Measurements from ENCODE around the gene DQX1.

The DQX1 gene

GRCh38 chr2:74511104-74511989 is 14.7 kb downstream of the DQX1 start:
- no peak for DNase-seq (ENCODE audit: low spot score)

- DNase-seq (ENCODE audit: low spot score), result no peak
Observed at GRCh38 chr2:74510272-74510671, 15.8 kb downstream of the DQX1 start.

DNA sequence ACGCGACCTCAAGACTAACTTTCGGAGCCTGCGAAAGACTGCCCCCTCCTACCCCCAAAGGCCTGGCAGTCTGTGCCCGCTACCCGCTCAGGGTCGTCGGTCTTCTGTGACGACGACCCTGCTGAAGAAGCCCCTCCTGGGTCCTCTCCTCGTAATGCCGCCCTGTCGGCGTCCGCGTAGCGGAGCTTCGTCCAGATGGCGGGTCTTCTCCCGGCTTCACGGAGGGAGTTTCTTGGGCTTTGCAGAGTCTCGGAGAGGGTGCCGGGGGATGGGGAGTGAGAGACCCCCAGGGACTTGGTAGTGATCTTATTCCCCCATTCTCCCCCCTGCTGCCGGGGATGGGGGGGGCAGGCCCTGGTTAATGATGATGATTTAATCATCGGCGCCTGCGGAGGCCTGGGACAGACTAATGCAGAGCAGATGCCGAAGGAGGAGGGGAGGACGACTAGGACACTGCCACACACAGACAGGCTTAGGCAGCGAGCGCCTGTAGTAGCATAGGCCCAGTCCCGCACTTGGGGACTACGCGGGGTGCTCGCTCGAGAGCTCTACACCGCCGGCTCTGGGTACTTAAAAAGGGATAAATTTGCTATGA is 18.0 kb downstream of the DQX1 start:
- DNase-seq (ENCODE audit: low spot score), result peak; percentile 61

GRCh38 chr2:74507145-74507925 is 18.7 kb downstream of the DQX1 start, which contains the start of gene PCGF1:
Gene PCGF1 (minus strand): TSS chr2:74507695. CDS start chr2:74507668, 27 bp downstream.
- peak; percentile 98 for DNase-seq (ENCODE audit: low spot score)

DNA sequence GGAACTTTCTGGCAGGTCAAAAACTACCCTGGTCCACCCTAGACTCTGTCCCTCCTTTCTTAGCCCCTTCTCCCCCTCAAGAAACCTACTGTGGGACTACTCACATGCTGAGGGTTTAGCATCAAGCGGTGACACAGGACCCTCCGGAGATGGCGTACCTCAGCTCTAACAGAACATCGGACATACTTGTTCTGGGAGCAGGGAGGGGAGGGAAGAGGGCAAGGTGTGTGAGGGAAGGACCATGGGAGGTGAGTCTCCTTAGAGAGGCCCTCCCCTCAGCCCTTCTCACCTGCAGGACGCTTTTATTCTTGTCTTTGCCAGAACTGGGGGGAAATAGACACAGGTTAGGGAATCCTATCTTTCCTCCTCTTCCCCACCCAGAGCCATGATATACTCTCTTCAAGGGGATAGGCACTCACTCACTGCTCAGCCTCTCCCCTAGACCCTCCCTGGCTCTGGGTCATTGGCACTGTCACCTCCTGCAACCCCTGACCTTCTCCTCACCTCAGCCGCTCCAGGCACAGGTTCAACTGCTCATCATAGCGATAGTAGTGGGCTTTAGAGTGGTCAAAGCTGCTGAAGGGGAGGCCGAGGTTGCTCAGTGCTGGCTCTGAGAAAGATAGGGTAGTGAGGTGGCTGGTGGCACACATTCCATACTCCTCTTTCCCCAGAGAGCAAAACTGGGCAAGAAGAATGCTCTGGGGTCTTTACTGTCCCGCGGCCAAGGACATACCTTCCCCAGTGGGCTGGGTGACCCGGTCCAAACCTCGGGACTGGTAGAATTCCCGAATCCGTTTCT is 20.4 kb downstream of the DQX1 start:
- DNase-seq (ENCODE audit: low spot score), result no peak

DNA sequence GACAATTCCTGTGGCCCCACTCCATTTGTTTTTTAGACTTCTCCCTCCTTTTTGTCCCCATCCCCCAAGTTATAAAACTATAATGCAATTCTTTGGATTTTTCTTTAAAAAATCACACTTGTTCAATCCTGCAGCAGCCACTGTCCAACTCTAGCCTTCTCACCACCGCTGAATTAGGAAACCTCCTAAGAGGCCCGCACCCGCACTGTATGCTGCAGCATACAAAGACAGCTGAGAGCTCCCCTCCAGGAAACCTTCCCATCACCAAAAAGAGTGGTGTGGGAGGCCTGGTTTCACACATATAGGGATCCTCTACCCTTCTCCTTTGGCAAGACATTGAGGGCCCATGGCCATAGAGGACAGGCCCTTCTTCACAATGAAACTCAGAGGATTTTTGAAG is 21.4 kb downstream of the DQX1 start:
- no peak for DNase-seq (ENCODE audit: low spot score)

DNA sequence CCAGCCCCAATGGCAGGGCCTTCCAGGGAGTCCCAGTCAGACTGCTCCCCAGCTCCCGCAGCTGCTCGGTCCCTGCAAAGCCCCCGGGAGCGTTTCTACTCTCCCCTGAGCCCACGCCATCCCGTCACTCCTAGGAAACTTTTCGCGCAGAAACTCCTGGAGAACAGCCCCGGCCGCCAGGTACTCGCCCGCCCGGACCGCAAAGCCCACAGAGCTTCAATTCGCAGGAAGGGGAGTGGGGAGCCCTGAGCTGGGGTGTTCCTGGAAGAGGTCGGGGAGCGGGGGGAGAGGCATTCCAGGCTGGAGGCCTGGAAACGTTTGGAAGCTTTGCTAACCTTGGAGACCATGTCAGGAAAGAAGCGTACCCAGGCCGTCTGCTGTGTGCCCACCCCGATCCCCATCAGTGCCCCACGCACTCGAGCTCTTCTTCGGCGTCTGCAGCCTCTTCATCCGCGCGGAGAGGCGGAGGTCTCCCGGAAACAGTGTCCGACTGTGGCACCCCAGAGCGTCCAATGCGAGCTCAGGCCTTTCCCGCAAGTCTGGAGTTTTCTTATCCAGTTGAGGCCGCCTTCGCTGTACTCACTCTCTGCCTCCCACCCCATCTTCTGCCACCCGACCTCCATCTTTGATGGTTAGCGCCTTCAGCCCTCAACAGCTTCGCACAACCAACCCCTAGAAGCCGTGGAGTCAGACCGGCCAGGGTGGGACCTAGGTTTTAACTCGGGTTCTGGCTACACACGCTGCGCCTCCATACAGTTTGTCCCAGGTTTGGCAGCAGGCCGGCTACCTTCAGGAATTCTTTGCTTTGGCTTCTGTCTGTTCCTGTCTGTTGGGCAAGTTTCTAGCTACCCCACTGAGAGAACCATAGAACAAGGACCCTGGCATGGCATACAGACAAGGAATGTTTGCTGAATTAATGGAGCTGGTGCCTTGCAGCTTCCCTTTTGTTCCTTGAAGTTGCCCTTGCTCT is 22.2 kb downstream of the DQX1 start:
- DNase-seq (ENCODE audit: low spot score), result no peak

GRCh38 chr2:74502720-74503505 is 23.1 kb downstream of the DQX1 start:
- DNase-seq (ENCODE audit: low spot score), result peak; percentile 83

DNA sequence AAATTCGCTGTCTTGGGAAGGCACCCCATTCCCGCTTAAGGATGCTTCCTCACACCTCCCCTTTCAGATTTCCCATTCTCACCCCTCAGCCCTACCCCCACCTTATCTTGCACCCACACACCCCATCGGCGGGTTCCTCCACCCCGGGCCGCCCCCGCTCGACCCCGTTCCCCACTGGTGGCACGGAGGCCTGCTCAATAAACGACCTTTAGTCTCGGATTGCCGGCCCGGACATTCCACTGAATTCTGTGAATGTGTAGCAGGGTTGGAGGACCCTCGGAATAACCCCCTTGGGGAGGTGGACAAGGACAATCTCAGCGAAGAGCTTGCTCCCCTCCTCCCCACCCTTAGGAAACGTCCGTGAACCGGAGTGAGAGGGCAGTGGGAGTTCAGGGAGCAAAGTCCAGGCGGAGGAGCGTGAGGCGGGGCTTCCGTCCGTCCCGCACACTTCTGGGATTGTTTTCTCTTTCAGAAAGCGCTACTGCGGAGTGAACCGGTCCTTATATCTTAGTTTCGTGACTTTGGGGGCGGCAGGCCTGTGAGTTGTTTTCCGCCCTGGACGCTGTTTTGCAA is 23.8 kb downstream of the DQX1 start:
- DNase-seq (ENCODE audit: low spot score), result no peak

DNA sequence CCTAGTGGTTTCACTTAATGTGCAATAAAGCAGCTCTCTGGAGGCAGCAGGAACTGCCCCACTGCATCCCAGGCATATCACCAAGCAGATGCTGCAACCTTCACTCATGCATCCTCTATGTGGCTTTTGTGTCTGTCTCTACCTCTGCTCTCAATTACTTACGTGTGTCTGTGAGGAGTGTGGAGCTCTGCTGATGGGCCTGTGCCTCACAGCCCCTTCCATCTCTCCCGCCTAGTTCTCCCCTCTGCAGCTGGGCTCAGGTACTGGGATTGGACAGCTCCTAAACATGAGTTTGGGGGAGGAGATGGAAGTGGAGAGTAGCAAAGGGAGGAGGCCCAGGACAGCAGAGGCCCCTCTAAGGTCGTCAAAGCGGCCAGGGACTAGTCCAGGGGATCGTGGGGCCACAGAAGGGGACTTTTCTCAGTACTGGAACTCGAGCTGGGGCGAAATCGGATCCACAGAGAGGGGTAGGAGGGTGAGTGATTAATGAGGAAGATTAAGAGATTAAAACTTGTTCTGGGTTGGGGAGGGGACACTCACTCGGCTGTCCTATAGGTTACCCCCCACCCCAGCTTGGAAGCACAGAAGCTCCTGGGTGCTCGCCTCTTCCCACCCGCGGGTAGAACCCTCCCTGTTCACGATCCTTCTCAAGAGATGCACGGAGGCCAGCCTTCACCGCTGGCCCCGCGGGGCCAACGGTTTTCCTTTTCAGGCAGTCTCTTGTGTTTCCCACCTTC is 24.5 kb downstream of the DQX1 start:
- DNase-seq (ENCODE audit: low spot score), result no peak

- DNase-seq (ENCODE audit: low spot score), result no peak
Observed at GRCh38 chr2:74500578-74500946, 25.5 kb downstream of the DQX1 start.

GRCh38 chr2:74499940-74500577 is 26.0 kb downstream of the DQX1 start:
- DNase-seq (ENCODE audit: low spot score), result no peak

DNA sequence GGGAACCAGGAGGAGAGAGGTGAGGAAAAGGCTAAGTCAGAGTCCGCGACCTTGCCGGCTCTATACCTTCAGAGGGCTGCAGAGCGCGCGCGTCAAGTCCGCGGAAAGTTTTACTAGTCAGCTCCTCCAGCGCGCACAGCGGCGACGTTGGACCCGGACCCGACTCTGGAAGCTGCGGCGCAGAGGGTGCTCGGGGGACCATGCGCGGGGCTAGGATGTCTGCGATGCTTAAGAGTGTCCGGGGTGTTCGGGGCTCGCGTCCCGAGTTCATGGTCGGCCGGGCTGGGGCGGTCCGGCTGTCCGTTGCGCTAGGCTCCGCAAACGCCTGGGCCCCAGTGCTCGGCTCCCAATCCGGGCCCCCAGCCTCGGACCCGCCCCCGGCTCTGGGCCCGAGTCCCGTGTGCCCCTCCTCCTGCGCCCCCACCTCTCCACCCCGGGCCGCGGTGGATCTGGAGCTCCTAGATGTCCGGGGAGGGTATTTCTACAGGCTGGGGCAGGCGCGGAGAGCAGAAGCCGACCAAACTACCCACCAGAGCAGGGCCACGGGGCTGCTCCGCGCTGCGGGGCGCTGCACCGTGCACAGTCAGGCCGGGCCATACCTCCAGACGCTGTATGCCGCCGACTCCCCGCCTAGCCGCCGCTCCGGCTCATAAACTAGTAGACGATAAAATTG is 26.6 kb downstream of the DQX1 start, which contains the start of gene LBX2:
TSS of gene LBX2 (minus strand) at position 337 of the 673 bp plus-strand sequence. CDS start at position 271, 66 bp downstream.
- DNase-seq (ENCODE audit: low spot score), result no peak

DNA sequence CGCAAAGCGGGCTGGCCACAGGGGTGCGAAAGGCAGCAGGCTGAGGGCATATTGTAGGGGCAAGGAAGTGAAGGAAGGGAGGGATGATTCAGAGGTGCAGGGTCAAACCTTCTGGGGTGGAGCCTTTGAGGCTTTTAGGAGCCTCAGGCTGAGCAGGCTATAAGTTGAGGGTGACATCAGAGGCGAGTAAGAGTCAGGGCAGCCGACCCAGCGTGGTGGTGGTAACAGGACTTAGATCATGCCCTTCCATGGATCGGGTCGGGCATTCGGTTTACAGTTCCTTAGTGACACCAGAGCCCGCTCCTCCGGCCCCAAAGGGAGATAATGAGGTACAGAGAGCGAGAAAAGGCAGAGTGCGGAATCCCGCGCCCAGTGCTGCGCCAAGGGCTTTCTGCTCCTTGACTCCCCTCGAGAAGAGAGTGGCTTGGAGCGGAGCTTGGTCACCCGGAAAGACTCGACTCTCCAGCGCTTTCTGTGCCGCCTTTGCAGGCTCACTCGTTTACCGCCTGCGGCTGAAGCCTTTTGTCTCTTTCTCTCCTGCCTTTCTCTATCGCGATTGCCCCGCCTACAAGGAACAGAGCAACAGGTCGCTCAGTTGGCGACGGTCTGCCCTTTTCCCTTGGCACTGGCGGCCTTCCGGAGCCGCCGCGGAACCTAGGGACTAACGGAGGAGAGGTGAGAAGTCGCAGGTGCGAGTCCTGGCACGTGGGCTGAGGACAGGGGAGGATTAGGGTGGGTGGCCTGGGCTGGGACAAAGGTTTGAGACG is 27.3 kb downstream of the DQX1 start:
- DNase-seq (ENCODE audit: low spot score), result peak; percentile 57

DNA sequence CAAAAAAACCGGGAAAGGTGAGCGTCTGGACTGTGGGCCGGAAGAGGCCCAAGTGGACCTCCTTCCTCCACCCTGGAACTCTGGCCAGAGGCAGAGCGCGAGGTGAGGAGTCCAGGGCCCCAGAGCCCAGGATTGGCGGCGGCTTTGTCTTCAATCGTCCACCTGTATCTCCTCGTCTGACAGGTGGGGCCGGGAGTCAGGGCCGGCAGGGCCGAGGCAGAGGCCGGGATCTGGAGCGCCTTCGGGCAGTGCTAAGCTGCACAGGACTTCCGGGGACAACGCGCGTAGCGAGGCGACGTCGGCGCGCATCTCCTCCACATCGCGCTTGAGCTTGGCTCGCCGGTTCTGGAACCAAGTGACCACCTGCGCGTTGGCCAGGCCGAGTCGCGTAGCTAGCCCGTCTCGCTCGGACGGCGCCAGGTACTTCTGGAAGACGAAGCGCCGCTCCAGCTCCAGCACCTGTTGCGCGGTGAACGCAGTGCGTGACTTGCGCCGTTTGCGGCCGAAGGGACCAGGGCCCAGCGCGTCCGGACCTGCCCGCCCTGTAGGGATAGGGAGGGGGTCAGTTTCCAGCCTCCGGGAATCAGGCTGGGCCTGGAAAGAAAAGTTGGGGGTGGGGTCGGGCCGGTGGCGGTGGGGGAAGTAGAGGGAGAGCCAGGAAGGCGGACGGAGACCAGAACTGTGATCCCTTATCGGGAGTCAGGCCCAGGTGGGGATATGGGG is 28.1 kb downstream of the DQX1 start:
- DNase-seq (ENCODE audit: low spot score), result no peak
